ENCODE measurements around the gene HSD17B2.

Gene HSD17B2

DNA sequence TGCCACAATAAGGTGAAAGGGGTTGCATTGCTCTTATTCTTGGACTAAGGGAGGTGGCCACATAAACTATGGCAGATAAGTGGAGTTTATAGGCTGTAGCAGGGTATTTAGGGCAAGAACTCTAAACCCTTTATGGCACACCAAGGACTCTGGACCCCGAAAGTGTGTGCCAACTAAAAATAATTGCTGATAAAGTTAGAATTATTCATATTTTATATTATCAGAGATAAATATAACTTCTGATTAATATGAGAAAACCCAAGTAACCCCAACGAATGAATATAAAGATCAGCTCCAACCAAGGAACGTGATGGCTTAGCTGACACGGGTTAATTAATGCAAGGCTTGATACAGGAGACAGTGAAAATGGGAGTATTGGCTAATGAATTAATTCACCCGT is 15.0 kb upstream of the HSD17B2 start:
- DNase-seq: no peak

DNA sequence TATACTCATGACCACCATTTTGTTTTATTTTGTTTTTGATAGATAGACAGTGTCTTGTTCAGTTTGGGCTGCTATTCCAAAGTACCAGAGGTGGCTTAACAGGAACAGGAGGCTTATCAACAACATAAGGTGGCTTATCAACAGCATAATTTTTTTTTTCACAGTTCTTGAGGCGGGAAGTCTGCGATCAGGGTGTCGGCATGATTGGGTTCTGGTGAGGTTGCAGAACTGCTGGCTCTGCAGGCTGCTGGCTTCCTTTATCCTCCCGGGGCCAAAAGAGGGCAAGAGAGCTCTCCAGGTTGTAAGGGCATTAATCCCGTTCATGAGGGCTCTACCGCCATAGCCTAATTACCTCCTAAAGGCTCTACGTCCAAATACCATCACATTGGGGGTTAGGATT is 11.8 kb upstream of the HSD17B2 start:
- DNase-seq: no peak

DNA sequence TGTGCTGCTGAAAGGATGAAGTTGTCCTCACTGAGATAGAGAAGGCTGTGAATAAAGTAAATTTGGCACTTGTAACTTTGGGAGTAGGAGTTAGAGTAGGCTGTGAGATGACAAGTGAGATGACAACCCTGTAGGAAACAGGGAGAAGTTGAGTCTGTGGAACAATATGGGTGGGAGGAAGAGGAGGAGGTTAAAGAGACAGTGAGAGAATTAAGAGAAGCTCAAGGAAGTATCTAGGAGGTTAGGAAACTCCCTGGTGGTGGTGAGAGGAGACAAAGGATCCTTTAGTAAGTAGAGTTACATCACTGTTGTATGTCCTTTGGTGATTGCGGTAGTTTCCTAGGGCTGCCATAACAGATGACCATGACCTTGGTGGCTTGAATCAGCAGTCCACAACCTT is 10.7 kb upstream of the HSD17B2 start:
- DNase-seq: no peak

DNA sequence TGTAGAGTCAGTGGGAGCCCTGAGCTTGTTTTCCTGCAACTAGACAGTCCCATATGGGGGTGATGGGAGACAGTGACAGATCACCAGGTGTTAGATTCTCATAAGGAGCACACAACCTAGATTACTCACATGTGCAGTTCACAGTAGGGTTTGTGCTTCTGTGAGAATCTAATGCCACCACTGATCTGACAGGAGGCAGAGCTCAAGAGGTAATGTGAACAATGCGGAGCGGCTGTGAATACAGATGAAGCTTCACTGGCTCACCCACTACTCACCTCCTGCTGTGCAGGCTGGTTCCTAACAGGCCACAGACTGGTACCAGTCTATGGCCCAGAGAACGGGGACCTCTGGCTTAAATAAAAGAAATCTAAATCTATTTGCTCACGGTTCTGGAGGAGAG is 10.2 kb upstream of the HSD17B2 start:
- no peak for DNase-seq

DNA sequence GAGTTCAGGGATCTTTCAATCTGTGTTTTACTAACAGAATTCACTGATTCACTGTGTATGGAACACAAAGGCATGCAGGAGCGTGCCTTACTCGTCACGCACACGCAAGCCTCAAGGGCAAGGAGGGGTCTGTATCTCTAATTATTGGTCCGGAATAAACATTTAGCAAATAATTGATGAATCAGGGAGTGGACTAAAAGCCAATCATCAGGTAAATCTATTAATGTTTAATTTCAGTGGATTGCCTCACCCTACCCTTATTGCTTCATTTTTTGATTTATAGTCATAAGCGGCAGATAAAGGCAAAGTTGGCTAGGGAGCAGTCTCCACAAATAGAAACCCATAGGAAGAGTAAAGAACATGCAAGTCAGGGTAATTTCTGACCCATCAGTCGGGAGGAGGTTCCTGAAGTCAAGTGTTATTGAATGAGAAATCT is 7.4 kb upstream of the HSD17B2 start:
- DNase-seq: no peak

DNA sequence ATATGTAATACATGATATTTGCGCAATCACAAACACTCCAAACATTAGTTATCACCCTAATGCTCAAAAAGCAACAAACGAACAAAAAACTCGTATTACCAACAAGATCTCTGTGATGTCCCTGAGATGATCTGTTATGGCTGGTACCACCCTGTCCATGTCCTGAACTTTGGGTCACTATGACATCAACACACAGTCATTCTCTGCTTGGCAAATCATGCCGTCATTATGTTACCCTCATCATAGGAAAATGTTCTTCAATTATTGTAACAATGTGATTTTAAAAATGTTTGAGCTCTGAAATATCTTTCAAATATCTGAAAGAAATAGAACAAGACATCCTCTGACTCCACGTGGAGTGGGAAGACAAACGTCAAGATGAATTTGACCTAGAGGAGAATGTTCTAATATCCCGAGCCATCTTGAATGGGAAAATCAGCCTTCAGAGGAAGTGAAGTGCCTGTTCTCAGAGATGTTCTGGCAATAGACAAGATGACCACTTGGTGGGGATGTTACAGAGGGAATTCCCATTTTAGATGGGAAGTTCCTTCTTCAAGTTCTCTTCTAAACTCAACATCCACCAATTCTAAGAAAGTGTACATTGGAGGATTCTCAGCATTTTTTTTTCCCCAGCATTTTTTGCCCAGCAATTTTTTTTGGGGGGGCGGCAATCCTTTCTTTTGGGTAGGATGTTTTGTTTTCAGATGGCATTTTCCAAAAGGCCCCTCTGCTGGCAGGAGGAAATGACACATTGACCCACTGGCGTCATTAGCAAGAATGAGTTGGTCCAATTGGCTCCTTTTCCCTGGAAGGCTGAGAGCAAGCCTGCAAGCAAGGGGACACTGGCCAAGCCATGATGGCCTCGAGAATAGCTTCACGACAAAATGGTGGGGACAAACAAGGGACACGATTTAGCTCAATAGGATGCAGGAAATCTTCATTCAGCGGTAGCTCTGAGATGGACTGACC is 3.7 kb upstream of the HSD17B2 start:
- peak in 1 of 2 experiments; percentile 4 for DNase-seq

DNA sequence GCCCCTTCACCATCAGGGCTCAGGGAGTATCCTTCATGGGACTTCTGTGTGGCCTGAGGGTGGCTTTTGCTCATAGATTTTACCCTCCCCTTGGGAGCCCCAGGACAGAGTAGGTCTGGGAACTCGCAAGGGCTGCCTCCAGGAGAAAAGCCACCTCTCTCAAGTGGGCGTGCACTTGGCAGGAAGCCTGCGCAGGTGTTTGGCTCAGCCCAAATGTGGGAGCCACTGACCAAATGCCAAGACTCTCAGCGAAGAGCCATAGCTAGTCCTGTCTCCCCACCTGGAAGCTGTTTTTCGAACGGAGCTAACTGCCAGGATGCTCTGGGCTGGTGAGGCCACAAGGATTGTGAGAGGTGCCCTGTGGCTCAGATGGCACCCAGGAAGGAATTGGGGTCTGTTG is 2.0 kb upstream of the HSD17B2 start:
- no peak for DNase-seq

DNA sequence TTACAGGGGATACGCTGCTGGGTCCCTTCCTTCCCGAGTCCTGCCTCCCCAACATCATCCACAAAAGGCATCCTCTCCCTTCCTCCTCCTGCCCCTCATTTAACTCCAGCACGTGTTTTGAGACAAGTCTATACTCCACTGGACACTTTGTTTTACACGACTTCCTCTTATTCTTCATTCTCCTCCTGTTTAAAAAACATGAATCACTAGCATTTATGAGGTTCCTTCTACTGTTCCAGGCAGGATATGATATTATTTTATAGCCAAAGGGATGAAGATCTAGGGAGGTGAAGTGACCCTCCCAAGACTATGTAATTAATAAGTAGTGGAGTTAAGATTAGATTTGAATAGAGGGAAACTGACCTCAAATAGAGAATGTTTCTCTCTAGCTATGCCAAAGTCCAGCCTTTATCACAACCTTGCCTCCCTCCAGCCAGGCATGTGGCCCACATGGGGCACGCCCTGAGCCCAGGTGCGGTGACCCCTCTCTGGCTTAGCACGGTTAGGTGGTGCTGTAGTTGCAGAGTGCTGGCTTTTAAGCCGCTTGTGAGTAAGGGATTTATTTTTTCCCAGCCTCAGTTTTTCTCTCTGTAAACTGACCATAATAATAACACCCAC is 1.3 kb upstream of the HSD17B2 start:
- DNase-seq: no peak

DNA sequence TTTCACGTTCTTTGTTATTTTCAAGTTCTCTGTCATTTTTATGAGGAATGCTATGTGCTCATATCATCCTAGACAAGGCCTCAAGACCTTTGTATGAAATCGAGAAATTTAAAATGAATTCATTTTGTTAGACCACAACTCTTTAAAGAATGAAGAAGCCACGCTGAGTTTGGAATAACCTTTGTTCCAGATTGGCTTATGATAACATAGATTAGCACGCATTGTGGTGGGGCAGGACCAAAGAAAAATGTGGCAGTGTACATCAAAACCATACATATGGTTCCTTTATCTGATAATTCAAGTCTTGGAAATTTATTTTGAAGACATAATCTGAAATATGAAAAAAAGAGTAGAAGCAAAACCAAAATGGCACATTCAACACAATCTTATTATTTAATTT is 2.2 kb downstream of the HSD17B2 start:
- DNase-seq: no peak

DNA sequence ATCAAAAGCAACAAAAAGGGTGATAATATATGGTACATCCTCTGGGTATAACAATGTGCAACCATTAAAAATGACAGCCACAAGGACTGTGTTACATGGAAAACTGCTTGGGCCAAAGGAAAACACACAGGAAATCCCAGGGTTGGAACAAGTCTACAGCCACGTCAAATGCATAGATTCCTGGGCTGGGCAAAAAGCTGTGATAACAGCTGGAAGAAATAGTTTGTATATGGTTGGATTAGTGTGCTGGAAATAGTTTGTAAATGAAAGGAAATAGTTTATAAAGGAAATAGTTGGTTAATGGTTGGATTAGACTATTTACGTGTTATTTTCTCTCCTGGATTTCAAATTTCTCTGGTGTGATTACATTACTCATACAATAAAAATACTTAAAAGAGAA is 2.6 kb downstream of the HSD17B2 start:
- no peak for DNase-seq

DNA sequence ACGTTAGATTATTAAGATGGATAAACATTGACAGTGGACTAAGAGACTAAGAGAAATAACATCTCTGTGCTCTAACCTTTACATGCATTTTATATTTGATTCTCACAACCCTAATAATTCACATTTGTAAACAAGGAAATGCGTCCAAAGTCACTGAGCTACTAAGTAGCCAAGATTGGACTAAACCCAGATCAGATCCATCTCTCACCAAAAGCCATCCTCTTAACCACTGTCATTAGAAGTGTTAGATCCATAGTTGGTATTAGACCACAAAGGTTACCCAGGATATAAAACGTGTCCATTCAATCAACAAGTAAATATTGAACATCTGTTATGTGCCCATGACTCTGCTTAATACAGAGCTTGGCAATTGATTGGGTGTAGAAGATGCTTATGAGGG is 5.2 kb downstream of the HSD17B2 start:
- no peak for DNase-seq

DNA sequence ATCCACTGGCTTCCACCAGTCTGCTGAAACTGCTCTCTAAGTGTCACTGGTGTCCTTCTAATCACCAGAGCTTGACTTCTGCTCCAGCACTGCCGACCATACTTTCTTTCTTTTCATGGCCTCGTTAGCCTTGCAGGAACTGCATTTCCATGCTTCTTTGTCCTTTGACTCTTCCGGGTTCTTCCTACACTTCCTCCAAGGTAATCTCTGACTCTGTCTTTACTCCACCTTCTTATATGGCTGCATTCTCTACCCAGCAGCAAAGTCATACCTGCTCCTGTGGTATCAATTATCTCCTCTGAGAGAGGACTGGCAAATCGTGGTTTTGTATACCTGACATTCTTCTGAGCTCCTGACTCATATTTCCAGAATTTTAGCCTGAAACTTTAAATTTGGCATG is 6.5 kb downstream of the HSD17B2 start:
- DNase-seq: no peak

DNA sequence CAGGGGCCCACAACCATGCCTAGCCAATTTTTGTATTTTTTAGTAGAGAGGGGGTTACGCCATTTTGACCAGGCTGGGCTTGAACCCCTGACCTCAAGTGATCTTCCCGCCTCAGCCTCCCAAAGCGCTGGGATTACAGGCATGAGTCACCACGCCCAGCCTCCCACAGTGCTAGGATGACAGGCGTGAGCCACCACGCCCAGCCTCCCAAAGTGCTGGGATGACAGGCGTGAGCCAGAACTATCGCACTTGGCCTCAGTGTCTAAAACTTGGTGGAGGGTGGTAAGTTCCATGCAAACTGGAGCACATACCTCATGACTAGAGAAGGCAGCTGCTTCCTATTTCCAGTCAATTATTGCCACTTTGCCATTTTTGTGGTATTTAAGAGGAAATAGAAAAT is 7.1 kb downstream of the HSD17B2 start:
- DNase-seq: no peak

DNA sequence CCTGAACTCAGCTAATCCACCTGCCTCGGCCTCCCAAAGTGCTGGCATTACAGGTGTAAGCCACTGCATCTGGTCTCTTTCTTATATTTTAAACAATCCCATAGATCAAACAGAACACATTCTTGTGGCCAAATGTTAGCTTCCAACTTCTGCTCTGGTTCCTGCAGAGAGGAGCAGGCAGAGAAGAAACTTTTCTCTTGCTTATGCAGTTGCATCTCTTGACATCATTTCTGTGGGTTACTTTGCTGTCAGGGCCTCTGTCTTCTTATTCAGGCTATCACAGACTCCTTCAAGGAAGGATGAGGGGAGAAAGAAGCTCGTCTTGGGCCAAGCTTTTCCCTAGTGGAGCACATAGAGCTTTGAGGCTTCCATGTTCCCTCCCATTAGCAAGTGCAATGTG is 7.8 kb downstream of the HSD17B2 start:
- no peak for DNase-seq

DNA sequence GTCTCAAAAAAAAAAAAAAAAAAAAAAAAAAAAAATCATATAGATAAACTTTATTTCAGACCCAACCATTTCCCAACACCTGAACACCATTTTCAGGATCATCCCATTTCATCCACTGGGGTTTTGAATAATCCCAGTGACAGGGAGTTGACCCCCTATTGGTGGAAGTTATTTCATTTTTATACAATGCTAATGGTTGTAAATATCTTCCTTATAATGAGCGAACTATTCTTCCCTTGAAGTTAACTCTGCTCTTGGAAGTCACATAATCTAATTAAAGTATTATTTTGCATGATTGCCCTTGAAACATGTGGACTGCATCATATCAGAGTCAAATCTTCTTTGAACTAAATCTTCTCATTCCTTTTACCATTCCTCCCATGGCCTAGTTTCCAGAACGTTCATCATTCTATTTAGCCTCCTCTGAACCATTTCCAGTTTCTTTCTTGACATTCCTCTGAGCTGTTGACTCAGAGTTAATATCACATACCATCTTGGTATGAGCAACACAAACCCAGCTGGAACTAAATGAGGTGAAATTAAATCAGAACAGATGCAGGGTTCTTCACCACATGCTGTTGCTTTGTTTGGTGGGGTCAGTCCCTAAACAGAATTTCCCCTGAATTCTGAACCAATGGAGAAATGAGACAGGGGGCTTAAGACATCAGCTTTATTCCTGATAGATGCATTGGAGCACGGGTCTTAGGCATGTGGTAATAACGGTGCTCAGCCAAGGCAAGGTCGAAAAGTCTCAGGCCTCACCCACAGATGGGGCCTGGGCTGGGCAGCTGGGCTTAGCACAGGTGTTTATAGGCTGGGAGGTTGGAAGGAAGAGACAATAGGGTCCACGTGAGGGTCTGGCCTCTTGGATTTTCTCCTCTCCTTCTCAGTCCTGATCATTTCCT is 8.9 kb downstream of the HSD17B2 start:
- DNase-seq: no peak

DNA sequence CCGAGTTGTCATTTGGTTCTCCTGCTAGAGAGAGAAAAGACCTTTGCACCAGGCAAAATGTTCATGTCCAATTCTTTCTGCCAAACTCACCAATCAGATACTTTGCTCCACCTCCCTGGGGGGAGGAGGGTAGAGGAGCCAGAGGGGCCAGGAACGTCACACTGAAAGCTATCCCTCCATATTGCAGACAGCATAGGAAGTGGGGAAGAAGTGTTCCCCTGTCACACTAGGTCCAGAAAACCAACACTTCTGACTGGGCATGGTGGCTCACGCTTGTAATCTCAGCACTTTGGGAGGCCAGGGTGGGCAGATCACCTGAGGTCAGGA is 9.5 kb downstream of the HSD17B2 start:
- DNase-seq: no peak

DNA sequence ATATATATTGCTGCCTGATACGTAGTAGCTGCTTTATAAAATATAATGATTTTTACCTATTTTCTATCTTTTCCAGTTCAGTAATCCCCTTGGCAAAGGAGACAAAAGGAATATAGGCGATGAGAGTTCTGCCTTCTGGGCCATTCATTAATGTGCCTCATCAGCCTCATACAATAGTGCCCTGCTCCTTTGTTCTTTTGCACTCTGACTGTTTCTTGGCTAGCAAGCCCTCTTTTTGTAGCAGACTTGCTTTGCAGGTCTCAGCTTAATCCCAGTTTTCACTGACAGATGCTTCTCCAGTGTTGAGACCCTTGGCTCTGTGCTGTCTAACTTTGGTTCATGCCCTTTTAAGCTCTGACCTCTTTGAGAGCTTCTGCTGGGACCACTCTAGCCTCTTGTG is 10.4 kb downstream of the HSD17B2 start:
- no peak for DNase-seq

DNA sequence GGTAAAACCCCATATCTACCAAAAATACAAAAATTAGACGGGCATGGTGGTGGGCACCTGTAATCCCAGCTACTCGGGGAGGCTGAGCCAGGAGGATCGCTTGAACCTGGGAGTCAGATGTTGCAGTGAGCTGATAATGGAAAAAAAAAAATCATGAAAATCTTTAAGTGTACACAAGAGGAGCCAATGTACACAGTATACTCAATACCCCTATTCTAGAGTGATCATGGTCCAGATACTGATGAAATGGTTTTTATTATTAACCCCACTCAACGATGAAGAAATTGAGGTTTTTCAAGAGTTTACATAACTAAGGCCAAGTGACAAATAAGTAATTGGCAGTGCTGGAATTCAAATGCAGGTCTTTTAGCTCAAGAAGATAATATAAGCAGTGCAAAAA is 11.5 kb downstream of the HSD17B2 start:
- DNase-seq: no peak

DNA sequence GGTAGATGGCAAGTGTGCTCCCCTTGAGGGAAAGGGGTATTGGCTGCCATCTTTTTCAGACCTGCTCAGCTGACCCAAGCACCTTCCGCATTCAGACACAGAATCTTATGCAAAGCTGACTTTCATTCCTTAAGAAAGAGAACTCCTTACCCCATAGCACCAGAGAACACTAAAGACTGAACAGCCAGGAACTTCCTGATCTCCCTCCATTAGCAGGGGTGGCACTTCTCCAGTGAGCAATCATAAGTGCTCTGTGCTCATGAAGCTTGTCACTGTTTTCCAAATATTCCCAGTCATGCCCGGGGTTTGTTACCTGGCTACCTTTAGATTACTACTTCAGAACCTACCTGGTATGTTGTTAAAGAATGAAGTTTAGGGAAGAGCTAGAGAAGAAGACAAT is 11.9 kb downstream of the HSD17B2 start:
- no peak for DNase-seq

DNA sequence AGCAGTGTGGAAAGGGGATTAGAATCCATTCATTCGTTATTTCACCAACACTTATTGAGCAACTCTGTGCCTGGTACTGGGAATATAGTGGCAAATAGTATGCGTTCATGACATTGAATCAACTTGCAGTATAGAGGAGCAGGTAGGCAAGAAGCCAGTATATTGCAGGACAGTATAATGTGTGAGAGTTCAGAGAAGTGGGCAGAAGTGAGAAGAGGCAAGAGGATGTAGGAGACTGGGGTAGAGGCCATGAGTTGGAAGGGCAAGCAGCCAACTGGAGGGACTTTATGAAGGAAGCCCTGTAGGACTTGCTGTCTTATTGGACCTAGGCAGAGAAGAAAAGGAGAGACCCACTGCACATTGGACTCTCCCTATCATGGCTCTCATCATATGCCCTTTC is 12.3 kb downstream of the HSD17B2 start:
- no peak for DNase-seq

DNA sequence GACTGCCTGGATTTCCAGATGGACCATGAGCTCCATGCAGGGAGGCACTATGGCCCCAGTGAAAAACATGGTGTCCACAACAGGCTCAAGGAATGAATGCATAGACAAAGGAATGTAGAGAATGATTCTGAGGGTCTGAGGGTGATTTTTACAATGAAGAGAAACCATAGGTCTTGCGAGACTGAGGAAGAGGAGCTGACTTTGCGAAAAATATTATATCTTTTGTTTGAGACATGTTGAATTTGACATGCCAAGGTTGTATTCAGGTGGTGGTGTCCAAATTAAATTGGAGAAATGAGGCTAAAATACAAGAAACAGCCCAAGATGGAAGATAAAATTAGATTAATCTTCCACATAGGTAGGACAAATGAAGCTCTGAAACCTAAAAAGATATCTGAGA is 12.7 kb downstream of the HSD17B2 start:
- no peak for DNase-seq

DNA sequence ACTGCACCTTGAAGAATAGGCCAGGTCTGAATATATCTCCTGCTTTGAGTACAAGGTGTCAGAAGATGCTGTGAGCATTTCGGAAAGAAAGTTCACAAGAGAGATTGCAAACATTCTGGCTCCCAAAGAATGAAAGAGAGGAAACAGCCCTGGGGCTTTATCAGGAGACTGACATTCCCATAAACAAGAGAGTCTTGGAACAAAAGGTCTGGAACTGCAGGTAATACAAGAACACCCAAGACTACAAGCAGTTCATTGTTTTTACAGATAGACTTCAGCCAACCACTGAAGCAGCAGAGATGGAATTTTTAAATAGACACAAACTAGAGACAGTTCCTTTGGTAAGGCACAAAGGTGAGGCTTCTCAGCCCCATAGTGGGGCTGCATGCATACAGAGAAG is 14.4 kb downstream of the HSD17B2 start:
- DNase-seq: no peak

DNA sequence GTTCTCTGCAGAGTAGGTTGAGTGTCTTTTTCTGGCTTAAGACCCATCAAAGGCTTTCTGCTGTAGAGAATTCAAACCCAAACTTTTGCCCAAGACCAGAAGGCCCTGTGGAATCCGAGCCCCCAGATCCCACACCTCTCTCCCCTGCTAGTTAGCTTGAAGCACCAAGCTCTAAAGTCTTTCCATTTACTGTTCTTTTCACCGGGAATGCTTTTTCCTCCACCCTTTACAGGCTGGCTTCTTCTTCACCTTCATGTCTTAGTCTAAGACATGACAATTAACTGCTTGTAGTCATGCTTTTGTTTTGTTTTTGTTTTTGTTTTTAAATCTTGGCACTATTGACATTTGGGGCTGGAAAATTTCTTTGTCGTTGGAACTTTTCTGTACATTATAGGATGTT is 15.5 kb downstream of the HSD17B2 start:
- DNase-seq: no peak

DNA sequence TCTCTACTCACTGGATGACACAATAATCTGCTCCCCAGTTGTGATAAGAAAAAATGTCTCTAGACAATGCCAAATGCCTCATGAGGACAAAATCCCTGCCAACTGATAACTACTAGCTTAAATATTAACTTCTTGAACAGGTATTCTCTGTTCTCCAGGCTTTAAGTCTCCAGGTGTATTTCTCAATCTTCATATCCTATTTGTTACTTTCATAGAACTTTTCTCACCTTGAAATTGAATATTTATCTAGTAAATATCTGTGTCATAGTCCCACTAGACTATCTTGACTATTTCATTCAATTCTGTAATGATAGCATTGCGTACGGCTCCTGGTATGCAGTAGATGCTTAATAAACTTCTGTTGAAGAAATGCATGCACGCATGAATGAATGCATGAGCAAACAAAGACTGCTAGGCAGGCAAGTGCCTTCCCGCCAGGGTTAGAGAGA is 15.9 kb downstream of the HSD17B2 start:
- DNase-seq: no peak
